ENCODE results near the gene KCTD10. TPM values are rescaled to one million over a fixed set of nuclear protein-coding genes. Genes with fewer than 3 reads are reported as not detected.

The KCTD10 gene
- total RNA-seq, 1 donor from 2014 or later = 128 TPM

DNA sequence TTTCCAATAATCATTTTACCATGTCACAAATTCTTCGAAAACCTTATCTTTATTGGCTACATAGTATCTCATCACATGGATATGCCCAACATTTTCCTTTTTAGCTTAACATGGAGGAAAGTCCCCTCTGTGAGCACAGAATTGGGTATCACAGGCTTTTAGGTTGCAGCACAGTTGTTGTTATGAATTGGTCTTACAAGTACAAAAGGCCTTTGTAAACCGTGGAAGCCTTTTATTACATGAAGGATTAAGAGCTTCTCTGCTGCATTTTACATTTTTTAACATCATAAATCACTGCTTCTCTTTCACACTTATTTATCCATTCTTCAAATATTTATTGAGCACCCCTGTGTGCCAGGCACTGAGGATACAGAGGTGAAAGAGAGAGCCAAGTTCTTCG lies 26.5 kb upstream of the KCTD10 start:
- TF ChIP-seq, protein P1, sequence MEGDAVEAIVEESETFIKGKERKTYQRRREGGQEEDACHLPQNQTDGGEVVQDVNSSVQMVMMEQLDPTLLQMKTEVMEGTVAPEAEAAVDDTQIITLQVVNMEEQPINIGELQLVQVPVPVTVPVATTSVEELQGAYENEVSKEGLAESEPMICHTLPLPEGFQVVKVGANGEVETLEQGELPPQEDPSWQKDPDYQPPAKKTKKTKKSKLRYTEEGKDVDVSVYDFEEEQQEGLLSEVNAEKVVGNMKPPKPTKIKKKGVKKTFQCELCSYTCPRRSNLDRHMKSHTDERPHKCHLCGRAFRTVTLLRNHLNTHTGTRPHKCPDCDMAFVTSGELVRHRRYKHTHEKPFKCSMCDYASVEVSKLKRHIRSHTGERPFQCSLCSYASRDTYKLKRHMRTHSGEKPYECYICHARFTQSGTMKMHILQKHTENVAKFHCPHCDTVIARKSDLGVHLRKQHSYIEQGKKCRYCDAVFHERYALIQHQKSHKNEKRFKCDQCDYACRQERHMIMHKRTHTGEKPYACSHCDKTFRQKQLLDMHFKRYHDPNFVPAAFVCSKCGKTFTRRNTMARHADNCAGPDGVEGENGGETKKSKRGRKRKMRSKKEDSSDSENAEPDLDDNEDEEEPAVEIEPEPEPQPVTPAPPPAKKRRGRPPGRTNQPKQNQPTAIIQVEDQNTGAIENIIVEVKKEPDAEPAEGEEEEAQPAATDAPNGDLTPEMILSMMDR (IDR thresholded peaks at IDR 0.05; ENCODE audit: unreplicated experiment) = no peak
- Mint-ChIP-seq H3K27me3 (ENCODE audit: unreplicated experiment) (no peaks in the 10 kb centered on the region), H3K4me1 (ENCODE audit: unreplicated experiment) (no peaks in the 10 kb centered on the region), H3K27ac (ENCODE audit: unreplicated experiment) (no peak overlapping the region), H3K36me3 (ENCODE audit: low read depth, unreplicated experiment) (peaks cover 36% of the 10 kb centered on the region), H3K9me3 (ENCODE audit: unreplicated experiment) (no peaks in the 10 kb centered on the region), H3K4me3 (ENCODE audit: unreplicated experiment) (peak overlapping the region; percentile 3)
- DNase-seq (ENCODE audit: low spot score) = no peak

DNA sequence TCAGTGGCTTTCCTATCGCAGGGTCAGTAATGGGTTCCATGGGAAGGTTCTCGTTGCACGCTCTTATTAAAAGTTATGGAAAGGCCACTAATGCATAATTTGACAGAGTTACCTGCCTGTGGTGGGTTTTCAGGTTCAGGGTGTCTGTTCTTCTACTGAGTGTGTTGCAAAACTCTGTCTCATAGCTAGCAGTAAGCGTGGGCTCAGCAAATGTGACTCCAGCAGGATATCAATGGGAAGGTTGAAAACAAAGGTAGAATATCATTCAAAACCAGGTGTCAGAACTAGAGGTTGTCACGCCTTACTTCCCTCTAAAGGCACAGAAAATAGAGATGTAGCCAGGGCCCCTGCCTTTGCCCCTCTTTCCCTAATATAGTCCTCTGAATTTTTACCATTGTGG lies 25.2 kb upstream of the KCTD10 start:
- Mint-ChIP-seq H3K27me3 (ENCODE audit: unreplicated experiment) (no peaks in the 10 kb centered on the region), H3K4me1 (ENCODE audit: unreplicated experiment) (no peaks in the 10 kb centered on the region)

DNA sequence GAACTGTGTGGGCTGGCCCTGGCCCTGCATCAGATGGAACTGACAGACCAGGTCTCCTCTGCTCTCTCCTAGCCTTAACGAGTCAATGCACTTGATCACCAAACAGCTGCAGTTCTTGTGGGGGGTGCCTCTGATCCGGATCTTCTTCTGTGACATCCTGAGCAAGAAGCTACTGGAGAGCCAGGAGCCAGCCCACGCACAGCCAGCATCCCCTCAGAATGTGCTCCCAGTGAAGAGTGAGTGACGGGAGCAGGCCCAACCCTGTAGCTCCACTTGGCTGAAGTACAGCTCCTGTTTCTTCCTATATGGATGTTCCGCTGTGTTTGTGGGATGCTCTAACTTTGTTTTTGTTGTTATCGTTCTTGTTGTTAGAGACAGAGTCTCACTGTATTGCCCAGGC lies 24.2 kb upstream of the KCTD10 start:
- peaks cover 44% of the 10 kb centered on the region for H3K36me3 Mint-ChIP-seq (ENCODE audit: low read depth, unreplicated experiment)
- no peaks in the 10 kb centered on the region for H3K27me3 Mint-ChIP-seq (ENCODE audit: unreplicated experiment)
- no peak for DNase-seq (ENCODE audit: low spot score)
- no peaks in the 10 kb centered on the region for H3K9me3 Mint-ChIP-seq (ENCODE audit: unreplicated experiment)
- no peaks in the 10 kb centered on the region for H3K4me1 Mint-ChIP-seq (ENCODE audit: unreplicated experiment)
- no peak overlapping the region for H3K27ac Mint-ChIP-seq (ENCODE audit: unreplicated experiment)
- TF ChIP-seq, protein P1 (IDR thresholded peaks at IDR 0.05; ENCODE audit: unreplicated experiment) = no peak
- H3K4me3 Mint-ChIP-seq (ENCODE audit: unreplicated experiment) = no peak overlapping the region

More for the DNA sequence above, 25.2 kb upstream of the KCTD10 start:
- TF ChIP-seq, protein P1 (IDR thresholded peaks at IDR 0.05; ENCODE audit: unreplicated experiment) = no peak
- Mint-ChIP-seq H3K36me3 (ENCODE audit: low read depth, unreplicated experiment) (peaks cover 39% of the 10 kb centered on the region), H3K27ac (ENCODE audit: unreplicated experiment) (no peak overlapping the region), H3K4me3 (ENCODE audit: unreplicated experiment) (no peak overlapping the region), H3K9me3 (ENCODE audit: unreplicated experiment) (no peaks in the 10 kb centered on the region)
- no peak for DNase-seq (ENCODE audit: low spot score)

DNA sequence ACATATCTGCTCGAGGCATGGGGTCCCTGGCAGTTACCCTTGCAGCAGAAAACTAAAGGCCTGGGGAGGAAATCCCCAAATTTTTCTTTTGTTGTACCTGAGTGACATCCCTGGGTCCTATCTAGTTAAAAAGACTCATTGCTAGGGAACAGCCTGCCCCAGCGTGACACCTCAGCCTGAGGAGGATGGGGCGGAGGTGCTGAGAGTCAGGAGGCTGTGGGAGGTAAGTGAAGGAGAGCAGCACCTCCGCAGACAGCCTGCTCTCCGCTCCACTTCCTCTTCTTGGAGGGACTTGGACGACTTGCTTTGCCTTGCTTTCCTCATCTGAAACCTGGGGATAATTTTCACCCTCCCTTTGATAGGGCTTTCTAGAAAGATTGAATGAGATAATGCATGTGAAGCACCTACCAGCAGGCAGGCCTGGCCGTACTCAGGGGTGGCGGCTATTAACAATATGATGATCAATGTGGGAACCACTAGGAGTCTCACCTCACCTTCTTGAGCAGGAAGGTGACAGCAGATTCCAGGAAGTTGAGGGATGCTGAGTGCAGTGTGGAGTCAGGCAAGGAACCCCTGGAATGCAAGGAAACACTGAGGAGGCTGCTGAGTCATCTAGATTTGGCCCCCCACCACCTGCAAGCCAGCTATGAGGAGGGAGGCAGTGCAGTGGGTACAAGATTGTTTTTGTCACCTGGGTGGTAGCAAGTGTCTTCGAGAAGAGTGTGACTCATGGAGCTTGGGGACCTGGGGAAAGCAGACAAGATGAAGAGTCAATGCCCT lies 23.5 kb upstream of the KCTD10 start:
- no peaks in the 10 kb centered on the region for H3K9me3 Mint-ChIP-seq (ENCODE audit: unreplicated experiment)
- no peak overlapping the region for H3K27ac Mint-ChIP-seq (ENCODE audit: unreplicated experiment)
- no peak overlapping the region for H3K4me3 Mint-ChIP-seq (ENCODE audit: unreplicated experiment)
- no peaks in the 10 kb centered on the region for H3K4me1 Mint-ChIP-seq (ENCODE audit: unreplicated experiment)
- DNase-seq (ENCODE audit: low spot score) = no peak
- no peaks in the 10 kb centered on the region for H3K27me3 Mint-ChIP-seq (ENCODE audit: unreplicated experiment)
- TF ChIP-seq, protein P1 (IDR thresholded peaks at IDR 0.05; ENCODE audit: unreplicated experiment) = no peak
- H3K36me3 Mint-ChIP-seq (ENCODE audit: low read depth, unreplicated experiment) = peaks cover 51% of the 10 kb centered on the region

DNA sequence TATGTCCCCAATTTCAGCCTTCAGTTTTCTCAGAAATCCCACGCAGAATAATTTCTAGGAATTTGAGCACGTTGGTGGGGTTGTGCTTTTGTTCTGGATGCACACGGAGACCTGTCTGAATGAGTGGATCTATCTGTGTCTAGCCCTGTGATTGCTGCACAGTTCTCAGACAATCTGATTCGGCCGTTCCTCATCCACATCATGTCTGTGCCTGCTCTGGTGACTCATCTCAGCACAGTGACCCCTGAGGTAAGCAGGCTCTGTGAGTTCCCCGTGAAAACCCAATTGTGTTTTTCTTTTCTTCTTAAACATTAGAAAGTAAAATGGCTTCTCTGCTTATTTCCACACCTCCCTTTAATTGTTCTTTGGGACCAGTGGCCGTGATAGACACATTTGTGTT lies 20.6 kb upstream of the KCTD10 start:
- no peak for DNase-seq (ENCODE audit: low spot score)
- H3K4me3 Mint-ChIP-seq (ENCODE audit: unreplicated experiment) = no peak overlapping the region
- TF ChIP-seq, protein P1 (IDR thresholded peaks at IDR 0.05; ENCODE audit: unreplicated experiment) = no peak
- peaks cover 61% of the 10 kb centered on the region for H3K36me3 Mint-ChIP-seq (ENCODE audit: low read depth, unreplicated experiment)
- no peaks in the 10 kb centered on the region for H3K27me3 Mint-ChIP-seq (ENCODE audit: unreplicated experiment)
- H3K4me1 Mint-ChIP-seq (ENCODE audit: unreplicated experiment) = no peaks in the 10 kb centered on the region
- no peaks in the 10 kb centered on the region for H3K9me3 Mint-ChIP-seq (ENCODE audit: unreplicated experiment)
- H3K27ac Mint-ChIP-seq (ENCODE audit: unreplicated experiment) = no peak overlapping the region

Data from endothelial cell (in vitro differentiated cells).